Effector memory CD8-positive, alpha-beta T cell (primary cell): ENCODE measurements around the gene PIP5K1B.

Experiments
- ATAC-seq: fragments of 150-1000 bp; cut with Tn5 transposase; replicated peaks from 2 replicates; pipeline ENCODE4 v1.10.0; 2021; ENCODE audit warnings: mild to moderate bottlenecking, moderate library complexity
- DNase-seq, 3 experiments: peaks; one replicate each; pipeline ENCODE4 v3.0.0; 2021
- H3K27ac Mint-ChIP-seq, 2 donors: one replicate each; pipeline ENCODE4 v1.8.0; 2022; ENCODE audit warnings: mild to moderate bottlenecking in 2 of 2, mixed read lengths in 2 of 2, moderate library complexity in 2 of 2
- H3K27me3 Mint-ChIP-seq, 2 donors: one replicate each; pipeline ENCODE4 v1.8.0; 2022; ENCODE audit warnings: mixed read lengths in 2 of 2
- H3K36me3 Mint-ChIP-seq: one replicate; pipeline ENCODE4 v1.8.0; 2022; ENCODE audit warnings: mild to moderate bottlenecking, moderate library complexity, mixed read lengths; ENCODE audit not compliant: insufficient read depth
- H3K4me1 Mint-ChIP-seq, 2 donors: one replicate each; pipeline ENCODE4 v1.8.0; 2022; ENCODE audit warnings: low read depth in 2 of 2, mixed read lengths in 2 of 2
- H3K4me3 Mint-ChIP-seq, 2 donors: one replicate each; pipeline ENCODE4 v1.8.0; 2022; ENCODE audit warnings: mild to moderate bottlenecking in 2 of 2, mixed read lengths in 2 of 2, moderate library complexity in 2 of 2
- H3K9me3 Mint-ChIP-seq, 2 donors: one replicate each; pipeline ENCODE4 v1.8.0; 2022; ENCODE audit warnings: mixed read lengths in 2 of 2

PIP5K1B gene

DNA sequence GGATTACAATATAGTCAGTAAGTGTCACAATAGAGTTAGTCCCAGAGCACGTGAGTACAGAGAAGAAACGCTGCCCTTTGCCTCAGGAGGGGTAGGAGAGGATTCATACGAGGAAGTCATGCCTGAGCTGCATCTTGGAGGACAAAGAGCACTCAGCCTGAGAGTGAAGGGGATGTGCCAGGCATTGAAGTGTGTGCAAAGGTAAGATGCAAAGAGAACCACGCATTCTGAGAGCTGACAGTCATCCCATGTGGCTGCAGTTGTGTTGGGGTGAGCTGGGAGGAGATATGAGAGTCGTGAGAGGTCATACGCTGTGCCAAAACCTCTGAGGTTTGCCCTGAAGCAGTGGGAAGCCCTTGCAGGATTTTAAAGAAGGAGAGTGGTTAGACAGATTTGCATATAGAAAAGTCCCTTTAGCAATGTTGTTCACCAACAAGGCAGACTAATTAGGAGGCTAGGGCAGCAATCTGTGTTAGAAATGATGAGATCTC is 97.5 kb downstream of the PIP5K1B start:
- H3K27me3 Mint-ChIP-seq: peaks cover 0 to 9% of the 10 kb centered on the region in 2 donors
- no peaks in the 10 kb centered on the region for H3K4me1 Mint-ChIP-seq
- H3K9me3 Mint-ChIP-seq: no peaks in the 10 kb centered on the region
- DNase-seq (no peak), ATAC-seq (no peak)
- no peak overlapping the region for H3K4me3 Mint-ChIP-seq
- H3K36me3 Mint-ChIP-seq: no peaks in the 10 kb centered on the region
- no peak overlapping the region for H3K27ac Mint-ChIP-seq

DNA sequence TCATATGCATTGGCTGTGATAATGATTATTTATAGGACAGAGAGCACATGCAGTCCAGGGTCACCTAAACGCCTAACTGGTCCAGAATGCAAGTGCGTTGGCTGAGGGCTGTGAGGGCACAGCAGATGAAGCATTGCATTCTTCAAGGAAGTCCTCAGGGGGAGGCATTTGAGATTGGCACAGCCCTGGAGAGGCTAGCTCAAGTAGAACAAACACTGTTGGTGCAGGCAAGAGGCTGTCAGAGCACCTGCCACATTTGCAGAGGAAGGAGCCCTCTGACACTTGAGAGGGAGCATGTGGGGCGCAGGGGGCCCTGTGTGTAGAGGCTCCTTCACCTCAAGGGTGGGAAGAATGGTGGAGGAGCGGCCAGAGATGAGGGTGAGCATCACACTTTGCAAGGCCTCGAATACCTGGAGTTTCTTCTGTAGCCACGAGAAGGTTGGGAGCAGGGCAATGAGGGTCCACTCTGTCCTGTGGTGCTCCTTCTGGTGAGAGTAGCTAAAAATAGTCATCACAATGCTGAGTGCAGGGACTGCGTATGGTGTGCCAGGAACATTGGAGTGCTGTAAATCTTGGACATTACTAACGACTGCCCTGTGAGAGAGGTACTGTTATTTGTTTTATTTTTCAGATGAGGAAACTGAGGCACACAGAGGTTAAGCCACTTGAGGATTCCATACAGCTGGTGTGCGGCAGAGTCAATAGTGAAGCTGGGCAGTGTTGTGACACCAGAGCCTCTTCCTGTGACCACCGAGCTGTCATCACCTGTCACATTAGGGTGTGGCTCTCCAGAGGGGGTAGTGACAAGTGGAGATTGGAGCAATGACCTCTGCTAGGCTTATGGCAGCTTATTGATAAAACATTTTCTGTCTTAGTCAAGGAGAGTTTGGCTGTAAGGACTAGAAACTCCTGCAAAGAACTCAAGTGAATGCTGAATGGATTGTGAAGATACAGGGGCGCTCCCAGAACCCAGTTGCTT is 100.2 kb downstream of the PIP5K1B start:
- ATAC-seq: no peak
- no peak for DNase-seq
- Mint-ChIP-seq H3K27me3 (no peaks in the 10 kb centered on the region), H3K27ac (no peak overlapping the region), H3K4me3 (no peak overlapping the region), H3K36me3 (no peaks in the 10 kb centered on the region), H3K4me1 (no peaks in the 10 kb centered on the region), H3K9me3 (no peaks in the 10 kb centered on the region)

DNA sequence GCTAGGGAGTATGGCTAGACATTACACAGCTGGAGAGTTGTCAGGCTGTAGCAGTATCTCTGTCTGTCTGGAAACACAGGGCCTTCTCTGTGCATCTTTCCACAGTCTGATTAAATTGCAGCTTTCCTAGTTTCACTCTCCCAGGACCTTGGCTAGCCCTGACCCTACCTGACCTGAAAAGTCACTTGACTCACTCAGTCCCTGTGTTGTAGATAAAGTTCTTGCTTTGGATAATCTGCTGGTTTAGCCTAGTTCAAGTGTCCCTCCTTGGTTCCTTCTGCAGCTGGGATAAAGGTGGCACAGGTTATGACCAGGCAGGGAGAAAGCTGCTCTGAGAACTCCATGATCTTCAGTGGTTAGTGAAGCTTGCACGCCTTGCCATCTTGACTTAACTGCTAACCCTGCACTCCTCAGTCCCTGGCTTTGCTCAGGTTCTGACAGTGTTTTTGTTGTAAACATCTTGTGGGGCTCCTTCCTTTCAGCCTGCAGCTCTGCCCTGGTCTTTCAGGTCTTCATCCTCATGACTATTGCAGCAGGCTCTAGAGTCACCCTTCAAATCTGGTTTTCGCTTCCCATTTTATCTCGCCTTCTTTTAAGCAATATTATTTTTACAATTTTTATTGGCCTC is 101.0 kb downstream of the PIP5K1B start:
- Mint-ChIP-seq H3K4me1 (no peaks in the 10 kb centered on the region), H3K36me3 (no peaks in the 10 kb centered on the region), H3K4me3 (no peak overlapping the region), H3K27me3 (peaks cover 1% of the 10 kb centered on the region in 2 donors), H3K9me3 (no peaks in the 10 kb centered on the region), H3K27ac (no peak overlapping the region)
- ATAC-seq (no peak), DNase-seq (no peak)

DNA sequence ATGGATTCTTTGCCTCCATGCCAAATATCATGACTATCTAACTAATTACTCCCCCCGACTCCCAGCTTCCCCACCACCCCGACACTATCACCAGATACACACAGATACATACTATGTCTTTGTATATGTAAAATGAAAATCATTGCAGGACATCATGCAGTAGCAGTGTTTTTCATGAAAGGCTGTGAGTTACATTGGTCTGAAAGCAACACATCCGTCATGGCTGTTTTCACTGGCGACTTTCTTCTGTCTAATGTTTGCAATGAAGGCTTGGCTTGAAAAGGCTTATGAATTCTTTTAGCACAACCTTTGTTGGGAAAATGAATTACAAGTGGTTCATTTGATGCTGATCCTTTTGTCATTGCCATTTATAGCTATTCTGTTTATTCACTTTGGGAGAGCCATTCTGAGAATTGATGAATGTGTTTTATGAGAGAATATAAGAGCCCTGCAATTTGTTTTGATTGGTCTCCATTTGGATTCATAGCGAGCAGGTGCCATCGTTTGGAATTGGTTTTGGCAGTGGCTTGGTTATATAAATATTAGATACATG is 103.4 kb downstream of the PIP5K1B start:
- no peak overlapping the region for H3K27ac Mint-ChIP-seq
- H3K4me1 Mint-ChIP-seq: no peaks in the 10 kb centered on the region
- no peak overlapping the region for H3K4me3 Mint-ChIP-seq
- DNase-seq (no peak), ATAC-seq (no peak)
- H3K9me3 Mint-ChIP-seq: no peaks in the 10 kb centered on the region
- no peaks in the 10 kb centered on the region for H3K36me3 Mint-ChIP-seq
- H3K27me3 Mint-ChIP-seq: peaks cover 20 to 23% of the 10 kb centered on the region in 2 donors

DNA sequence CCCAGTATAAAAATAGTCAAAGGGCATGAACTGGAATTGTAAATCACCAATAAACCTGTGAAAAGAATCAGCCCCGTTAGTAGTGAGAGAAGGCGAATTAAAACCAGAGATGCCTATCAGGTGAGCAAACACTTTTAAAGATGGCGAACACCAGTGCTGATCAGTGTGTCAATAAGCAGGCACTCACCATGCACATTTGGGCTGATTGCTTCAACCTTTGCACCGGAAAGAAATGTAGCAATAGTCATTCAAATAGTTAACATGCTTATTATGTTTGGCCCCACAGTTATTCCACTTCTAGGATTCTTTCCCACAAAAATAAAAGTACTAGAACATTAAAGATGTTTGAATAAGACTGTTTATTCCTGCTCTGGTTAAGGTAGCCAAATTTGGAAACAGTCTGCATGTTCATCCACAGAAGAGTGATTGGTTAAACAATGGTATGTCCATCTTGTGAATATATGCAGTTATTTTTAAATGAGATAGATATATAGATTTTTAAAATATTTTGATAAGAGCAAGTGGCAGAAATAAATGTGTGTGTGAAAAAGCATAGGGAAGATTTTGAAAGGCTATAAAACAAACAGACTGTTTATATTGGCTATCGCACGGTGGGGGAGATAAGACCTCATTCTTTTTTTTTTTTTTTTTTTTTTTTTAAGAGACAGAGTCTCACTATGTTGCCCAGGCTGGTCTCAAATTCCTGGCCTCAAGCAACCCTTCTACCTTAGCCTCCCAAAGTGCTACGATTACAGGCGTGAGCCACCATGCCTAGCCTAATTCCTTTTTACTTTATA is 112.2 kb downstream of the PIP5K1B start:
- Mint-ChIP-seq H3K9me3 (no peaks in the 10 kb centered on the region), H3K4me3 (no peak overlapping the region), H3K4me1 (no peaks in the 10 kb centered on the region), H3K36me3 (no peaks in the 10 kb centered on the region), H3K27ac (no peak overlapping the region), H3K27me3 (peaks cover 25 to 27% of the 10 kb centered on the region in 2 donors)
- no peak for DNase-seq
- ATAC-seq: no peak

DNA sequence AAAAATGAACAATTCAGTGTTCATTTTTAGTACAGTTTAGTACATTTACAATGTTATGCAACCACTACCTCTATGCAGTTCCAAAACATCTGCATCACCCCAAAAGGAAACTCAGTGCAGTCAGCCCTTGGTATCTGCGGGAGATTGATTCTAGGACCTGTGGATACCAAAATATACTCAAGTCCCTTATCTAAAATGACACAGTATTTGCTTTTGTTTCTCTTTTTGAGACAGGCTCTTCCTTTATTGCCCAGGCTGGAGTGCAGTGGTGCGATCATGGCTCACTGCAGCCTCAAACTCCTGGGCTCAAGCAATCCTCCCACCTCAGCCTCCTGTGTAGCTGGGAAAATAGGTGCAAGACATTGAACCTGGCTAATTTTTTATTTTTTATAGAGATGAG is 114.0 kb downstream of the PIP5K1B start:
- ATAC-seq (no peak), DNase-seq (no peak)
- Mint-ChIP-seq H3K4me1 (no peaks in the 10 kb centered on the region), H3K4me3 (no peak overlapping the region), H3K27me3 (peaks cover 18 to 23% of the 10 kb centered on the region in 2 donors), H3K9me3 (no peaks in the 10 kb centered on the region), H3K27ac (no peak overlapping the region), H3K36me3 (no peaks in the 10 kb centered on the region)

DNA sequence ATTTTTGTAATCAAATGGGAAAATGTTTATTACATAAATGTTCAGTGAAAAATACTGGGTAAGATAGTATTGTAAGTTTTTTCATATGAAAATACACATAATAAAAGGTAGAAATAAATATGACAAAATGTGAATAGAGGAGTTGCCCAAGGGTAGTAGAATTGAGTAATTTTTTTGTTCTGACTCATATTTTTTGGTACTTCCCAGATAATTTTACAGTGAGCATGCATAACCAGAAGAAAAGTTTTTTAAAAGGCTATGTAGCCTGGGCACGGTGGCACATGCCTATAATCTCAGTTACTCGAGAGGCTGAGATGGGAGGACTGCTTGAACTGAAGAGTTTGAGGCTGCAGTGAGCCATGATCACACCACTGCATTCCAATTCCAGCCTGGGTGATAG is 116.9 kb downstream of the PIP5K1B start:
- no peaks in the 10 kb centered on the region for H3K36me3 Mint-ChIP-seq
- DNase-seq (no peak), ATAC-seq (no peak)
- H3K4me3 Mint-ChIP-seq: no peak overlapping the region
- H3K9me3 Mint-ChIP-seq: no peaks in the 10 kb centered on the region
- H3K4me1 Mint-ChIP-seq: no peaks in the 10 kb centered on the region
- H3K27ac Mint-ChIP-seq: no peak overlapping the region
- peaks cover 30 to 43% of the 10 kb centered on the region in 2 donors for H3K27me3 Mint-ChIP-seq

DNA sequence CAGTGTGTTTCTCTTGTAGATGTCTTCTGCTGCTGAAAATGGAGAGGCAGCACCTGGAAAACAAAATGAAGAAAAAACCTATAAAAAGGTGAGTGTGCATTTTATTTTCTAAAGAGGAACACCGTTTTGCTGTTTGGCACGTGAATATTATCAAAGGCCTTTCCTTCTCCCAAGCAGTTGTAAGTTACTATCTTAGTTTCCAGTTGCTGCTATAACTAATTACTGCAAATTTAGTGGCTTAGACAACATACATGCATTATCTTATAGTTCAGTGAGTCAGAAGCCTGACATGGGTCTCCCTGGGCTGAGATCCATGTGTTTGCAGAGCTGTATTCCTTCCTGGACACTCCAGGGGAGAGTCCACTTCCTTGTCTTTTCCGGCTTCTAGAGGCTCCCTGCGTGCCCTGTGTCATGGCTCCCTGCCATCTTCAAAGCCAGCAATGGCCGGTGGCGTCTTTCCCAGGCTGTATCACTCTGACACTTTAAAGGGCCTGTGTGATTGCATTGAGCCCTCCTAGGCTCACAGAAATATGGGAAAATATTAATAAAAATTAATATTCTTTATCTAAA is 117.6 kb downstream of the PIP5K1B start:
- ATAC-seq (no peak), DNase-seq (no peak)
- no peaks in the 10 kb centered on the region for H3K36me3 Mint-ChIP-seq
- H3K27me3 Mint-ChIP-seq: peaks cover 32 to 48% of the 10 kb centered on the region in 2 donors
- H3K27ac Mint-ChIP-seq: no peak overlapping the region
- H3K4me1 Mint-ChIP-seq: no peaks in the 10 kb centered on the region
- H3K9me3 Mint-ChIP-seq: no peaks in the 10 kb centered on the region
- H3K4me3 Mint-ChIP-seq: no peak overlapping the region

DNA sequence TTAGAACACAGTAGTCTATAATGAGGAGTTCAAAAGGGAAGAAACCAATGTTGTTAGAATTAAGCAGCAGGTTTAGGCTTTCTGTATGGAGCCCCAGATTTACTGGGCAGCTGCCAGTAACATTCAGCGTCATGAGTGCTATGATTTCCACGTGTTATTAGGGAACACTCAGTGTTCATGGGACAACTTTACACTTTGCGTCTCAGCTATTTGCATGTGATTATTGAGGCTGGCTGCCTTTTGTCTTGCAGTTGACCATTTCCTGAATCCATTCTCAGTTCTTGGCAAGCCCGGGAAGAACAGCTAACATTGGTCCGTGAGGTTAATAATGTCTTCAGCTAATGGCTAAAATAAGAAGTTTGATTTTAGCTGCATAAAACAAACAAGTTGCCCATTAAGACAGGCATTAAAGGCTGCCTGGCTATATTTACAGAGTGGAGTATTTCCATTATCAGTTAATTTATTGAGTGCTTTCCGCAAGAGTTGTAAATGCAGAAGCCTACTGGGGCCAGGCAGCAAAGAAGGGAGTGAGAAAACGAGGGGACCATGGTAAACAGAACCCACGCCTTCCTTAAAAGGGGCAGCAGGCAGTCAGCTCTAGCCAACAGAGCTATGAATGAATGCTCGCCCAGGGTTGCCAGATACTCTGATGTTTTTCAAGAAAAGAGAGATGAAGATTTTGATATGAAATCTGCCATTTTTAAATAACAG is 120.9 kb downstream of the PIP5K1B start:
- no peak for ATAC-seq
- Mint-ChIP-seq H3K4me1 (no peaks in the 10 kb centered on the region), H3K27me3 (peaks cover 20 to 63% of the 10 kb centered on the region in 2 donors), H3K36me3 (no peaks in the 10 kb centered on the region), H3K27ac (no peak overlapping the region), H3K4me3 (no peak overlapping the region), H3K9me3 (no peaks in the 10 kb centered on the region)
- no peak for DNase-seq

DNA sequence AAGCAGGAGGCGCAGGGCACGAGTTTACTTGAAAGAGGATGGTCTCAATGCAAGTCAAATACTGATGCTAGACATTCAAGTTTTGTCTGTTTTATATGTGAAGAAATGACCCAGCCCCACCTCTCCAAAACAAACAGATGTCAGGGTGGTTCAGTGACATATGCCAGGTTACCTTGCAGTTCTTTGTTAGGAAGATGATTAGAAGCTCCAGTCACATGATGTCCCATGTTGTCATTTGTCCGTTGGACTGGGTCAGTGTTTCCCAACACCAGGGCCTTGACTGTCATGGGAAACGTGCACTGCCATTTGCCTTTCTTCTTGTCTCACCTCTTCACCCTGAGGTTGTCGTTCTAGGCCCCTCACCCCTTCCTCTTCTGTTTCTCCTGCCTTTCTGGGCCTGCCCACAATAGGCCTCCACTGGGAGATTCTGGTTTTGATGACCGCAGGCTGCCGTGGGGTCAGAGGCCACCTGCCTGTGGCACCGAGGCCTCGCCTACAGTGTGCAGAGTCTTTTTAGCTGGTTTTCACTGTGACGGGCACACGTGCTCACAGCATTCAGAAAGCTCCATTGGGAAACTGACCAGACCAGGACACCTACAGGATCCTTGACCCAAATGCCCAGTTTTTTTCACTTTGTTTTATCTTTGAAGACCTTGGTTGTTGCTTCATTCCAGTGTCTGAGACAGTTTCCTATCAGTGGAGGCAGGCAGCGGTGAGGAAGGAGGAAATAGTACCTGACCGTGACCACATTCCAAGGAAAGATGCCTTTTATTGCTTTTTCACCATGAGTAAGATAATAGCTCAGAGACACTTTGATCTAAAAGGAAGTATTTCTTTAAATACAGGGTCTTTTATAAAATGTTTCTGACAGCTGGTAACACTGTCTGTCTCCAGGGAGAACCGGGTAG is 123.1 kb downstream of the PIP5K1B start:
- Mint-ChIP-seq H3K36me3 (no peaks in the 10 kb centered on the region), H3K27ac (no peak overlapping the region), H3K9me3 (no peaks in the 10 kb centered on the region), H3K4me3 (no peak overlapping the region), H3K27me3 (peaks cover 26 to 67% of the 10 kb centered on the region in 2 donors), H3K4me1 (no peaks in the 10 kb centered on the region)
- no peak for ATAC-seq
- no peak for DNase-seq

DNA sequence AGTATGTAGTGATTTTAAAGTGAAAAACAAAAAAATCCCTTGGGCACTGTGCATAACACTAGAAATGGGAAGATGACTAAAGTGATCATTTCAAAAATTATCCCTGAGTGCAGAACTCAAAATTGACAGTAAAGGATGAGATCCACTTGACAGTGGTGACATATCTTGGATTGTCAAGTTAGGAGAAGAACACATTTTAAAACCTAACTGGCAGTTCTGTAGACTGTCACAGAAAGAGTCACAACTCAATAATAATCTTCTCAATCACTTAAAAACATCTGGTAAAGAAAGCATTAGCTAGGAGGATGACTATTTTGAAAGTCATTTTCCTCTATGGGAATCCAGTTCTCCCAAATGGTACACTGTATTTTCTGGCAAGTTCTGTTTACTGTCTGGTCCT is 127.1 kb downstream of the PIP5K1B start:
- no peak for ATAC-seq
- Mint-ChIP-seq H3K27ac (no peak overlapping the region), H3K9me3 (no peaks in the 10 kb centered on the region), H3K4me3 (no peak overlapping the region), H3K27me3 (peaks cover 16 to 53% of the 10 kb centered on the region in 2 donors), H3K36me3 (no peaks in the 10 kb centered on the region), H3K4me1 (no peaks in the 10 kb centered on the region)
- no peak for DNase-seq
